ENCODE results near the gene HOXA10. TPM values are rescaled to one million over a fixed set of nuclear protein-coding genes. Genes with fewer than 3 reads are reported as not detected.

The HOXA10 gene
- polyA plus RNA-seq, 2 donors, result 0.09 to 0.16 TPM

DNA sequence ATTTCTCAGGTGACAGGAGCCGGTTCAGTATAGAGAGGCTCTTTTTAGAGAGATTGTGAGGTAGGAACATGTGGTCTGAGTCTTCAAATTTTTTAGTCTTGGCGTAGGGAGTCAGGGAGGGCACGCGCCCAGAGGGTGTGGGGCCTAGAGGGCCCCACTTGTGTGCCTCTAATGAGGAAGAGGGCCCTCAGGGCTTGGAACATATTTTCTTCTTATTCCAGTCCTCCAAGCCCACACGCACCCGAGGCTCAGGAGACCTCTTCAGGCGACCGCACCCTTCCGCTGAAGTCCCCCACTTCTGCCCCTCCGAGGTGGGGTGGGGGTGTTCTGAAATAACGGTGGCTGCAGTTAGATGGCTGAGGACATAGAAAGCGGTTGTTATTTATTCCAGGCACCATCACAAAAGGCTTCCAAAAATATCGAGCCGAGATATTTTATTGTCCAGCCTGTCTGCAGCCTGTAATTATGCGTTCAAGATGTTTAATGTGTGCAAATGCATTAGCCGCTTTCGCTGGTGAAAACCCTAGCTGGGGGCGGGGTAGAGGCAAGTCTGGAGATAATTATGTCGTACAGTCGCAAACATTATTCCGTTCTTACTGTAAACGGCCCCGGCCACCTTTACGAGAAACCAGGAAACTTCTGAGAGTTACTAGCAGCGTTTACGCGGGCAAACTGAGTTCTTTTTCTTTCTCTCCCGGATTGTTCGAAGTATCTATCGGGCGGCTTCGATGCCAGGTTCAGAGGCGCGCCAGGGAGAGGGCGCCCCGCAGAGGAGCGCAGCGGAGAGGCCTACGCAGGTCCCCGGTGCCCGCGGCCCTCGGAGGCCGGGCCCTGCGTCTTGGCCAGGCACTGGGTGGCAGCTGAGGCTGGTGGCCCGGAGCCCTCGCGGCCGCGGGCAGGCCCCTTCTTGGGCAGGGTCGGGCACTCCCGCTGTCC, 38.6 kb upstream of the HOXA10 start:
- H3K36me3 ChIP-seq (ENCODE audit: control insufficient read depth in 2 of 2, insufficient read depth in 2 of 2, low read length in 1 of 2), result no peaks in the 10 kb centered on the region
- 9 to 14% methylated on average over 49 to 52 of the region's 52 CpGs for WGBS, 2 donors
- peaks cover 14 to 31% of the 10 kb centered on the region in 2 donors for H3K27me3 ChIP-seq (ENCODE audit: control insufficient read depth in 1 of 2, insufficient read depth in 2 of 2, low read length in 2 of 2)
- H3K4me3 ChIP-seq (ENCODE audit: low read depth in 1 of 2, low read length in 2 of 2), result no peak overlapping the region
- no peaks in the 10 kb centered on the region for H3K9me3 ChIP-seq (ENCODE audit: control insufficient read depth in 2 of 2, insufficient read depth in 1 of 2, low read depth in 1 of 2, low read length in 1 of 2)
- H3K4me1 ChIP-seq (ENCODE audit: control insufficient read depth in 2 of 2, insufficient read depth in 2 of 2, low read length in 1 of 2), result peaks cover 2 to 4% of the 10 kb centered on the region in 2 donors
- H3K27ac ChIP-seq (ENCODE audit: low read depth in 2 of 2, low read length in 1 of 2), result no peak overlapping the region

DNA sequence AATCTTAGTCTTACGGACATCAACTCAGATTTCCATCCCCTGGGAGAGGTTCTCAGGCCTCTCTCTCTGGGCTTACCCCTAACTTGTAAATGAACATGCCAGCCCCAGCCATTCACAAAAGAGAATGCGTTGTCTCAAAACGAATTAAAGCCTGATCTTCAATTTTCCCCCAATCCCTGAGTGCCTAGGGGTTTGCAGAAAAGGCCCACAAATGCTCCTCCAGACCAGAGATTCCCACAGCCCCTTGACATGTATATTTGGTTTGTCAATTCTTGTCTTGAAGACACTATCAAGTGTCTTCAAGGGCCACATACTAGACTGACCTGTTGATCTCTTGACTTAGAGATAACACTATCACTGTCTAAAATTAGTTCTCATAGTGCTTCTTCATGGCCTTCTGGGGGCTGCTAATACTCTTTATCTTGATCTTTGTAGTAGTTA, 37.7 kb upstream of the HOXA10 start:
- 37 to 43% methylated on average over 3 of the region's 3 CpGs for WGBS, 2 donors
- peaks cover 2 to 4% of the 10 kb centered on the region in 2 donors for H3K4me1 ChIP-seq (ENCODE audit: control insufficient read depth in 2 of 2, insufficient read depth in 2 of 2, low read length in 1 of 2)
- no peak overlapping the region for H3K27ac ChIP-seq (ENCODE audit: low read depth in 2 of 2, low read length in 1 of 2)
- no peaks in the 10 kb centered on the region for H3K36me3 ChIP-seq (ENCODE audit: control insufficient read depth in 2 of 2, insufficient read depth in 2 of 2, low read length in 1 of 2)
- H3K27me3 ChIP-seq (ENCODE audit: control insufficient read depth in 1 of 2, insufficient read depth in 2 of 2, low read length in 2 of 2), result peaks cover 14 to 31% of the 10 kb centered on the region in 2 donors
- H3K9me3 ChIP-seq (ENCODE audit: control insufficient read depth in 2 of 2, insufficient read depth in 1 of 2, low read depth in 1 of 2, low read length in 1 of 2), result no peaks in the 10 kb centered on the region
- no peak overlapping the region for H3K4me3 ChIP-seq (ENCODE audit: low read depth in 1 of 2, low read length in 2 of 2)

DNA sequence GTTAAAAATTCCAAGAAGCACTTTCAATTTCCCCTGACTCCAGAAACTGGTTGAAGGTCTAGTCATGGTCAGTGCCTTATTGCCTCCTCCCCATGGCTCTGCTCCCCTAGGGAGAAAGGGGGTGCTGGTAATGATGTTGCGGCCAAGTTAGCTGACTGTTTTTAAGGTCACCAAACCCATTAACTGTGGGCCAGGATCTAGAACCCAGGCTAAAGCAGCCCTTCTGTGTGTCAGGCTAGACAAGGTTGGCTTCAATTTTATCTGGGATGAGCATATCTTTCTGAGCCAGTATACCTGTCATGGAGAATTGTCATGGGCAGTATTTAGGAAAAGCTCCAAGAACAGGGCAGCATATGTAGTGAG, 36.9 kb upstream of the HOXA10 start:
- 83 to 85% methylated on average over 1 of the region's 1 CpG for WGBS, 2 donors
- H3K4me1 ChIP-seq (ENCODE audit: control insufficient read depth in 2 of 2, insufficient read depth in 2 of 2, low read length in 1 of 2), result peaks cover 2 to 4% of the 10 kb centered on the region in 2 donors
- H3K27ac ChIP-seq (ENCODE audit: low read depth in 2 of 2, low read length in 1 of 2), result no peak overlapping the region

DNA sequence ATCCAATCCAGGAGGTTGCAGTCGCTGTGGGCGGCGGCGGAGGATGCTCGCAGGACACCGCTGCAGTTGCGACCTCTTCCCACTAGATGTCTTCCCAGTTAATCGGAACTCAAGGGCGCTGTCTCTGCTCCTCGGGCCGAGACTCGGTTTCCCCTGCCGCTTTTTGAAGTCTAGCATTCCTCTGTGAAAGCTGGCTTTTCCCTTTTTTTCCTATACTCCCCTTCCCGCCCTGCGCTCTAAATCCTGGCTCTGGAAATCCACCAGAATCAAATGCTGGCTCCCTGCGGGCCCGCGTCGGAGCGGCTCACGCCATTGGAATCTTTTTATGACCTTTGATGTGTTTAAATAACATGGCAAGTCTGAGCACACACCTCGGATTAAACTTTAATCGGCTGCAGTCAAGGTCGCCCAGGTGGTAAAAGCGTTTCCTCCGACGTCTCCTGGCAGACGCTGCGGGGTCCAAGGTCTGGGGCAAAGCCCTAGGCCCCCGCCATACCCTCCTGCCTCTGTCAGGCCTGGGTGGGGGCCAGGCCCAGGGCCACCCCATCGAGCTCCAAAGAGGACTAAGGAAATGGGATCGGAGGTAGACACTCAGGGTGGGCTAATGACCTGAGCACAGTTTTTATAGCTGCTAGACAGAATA, 36.4 kb upstream of the HOXA10 start:
- H3K9me3 ChIP-seq (ENCODE audit: control insufficient read depth in 2 of 2, insufficient read depth in 1 of 2, low read depth in 1 of 2, low read length in 1 of 2), result no peaks in the 10 kb centered on the region
- H3K4me1 ChIP-seq (ENCODE audit: control insufficient read depth in 2 of 2, insufficient read depth in 2 of 2, low read length in 1 of 2), result peaks cover 2 to 4% of the 10 kb centered on the region in 2 donors
- H3K36me3 ChIP-seq (ENCODE audit: control insufficient read depth in 2 of 2, insufficient read depth in 2 of 2, low read length in 1 of 2), result no peaks in the 10 kb centered on the region
- H3K27ac ChIP-seq (ENCODE audit: low read depth in 2 of 2, low read length in 1 of 2), result no peak overlapping the region
- H3K4me3 ChIP-seq (ENCODE audit: low read depth in 1 of 2, low read length in 2 of 2), result peak overlapping the region in 1 of 2 donors; percentile 38
- WGBS, 2 donors, result 6 to 11% methylated on average over 31 to 32 of the region's 32 CpGs
- H3K27me3 ChIP-seq (ENCODE audit: control insufficient read depth in 1 of 2, insufficient read depth in 2 of 2, low read length in 2 of 2), result peaks cover 14 to 33% of the 10 kb centered on the region in 2 donors

More for the DNA sequence above, 36.9 kb upstream of the HOXA10 start:
- Histone ChIP-seq H3K36me3 (ENCODE audit: control insufficient read depth in 2 of 2, insufficient read depth in 2 of 2, low read length in 1 of 2) (no peaks in the 10 kb centered on the region), H3K27me3 (ENCODE audit: control insufficient read depth in 1 of 2, insufficient read depth in 2 of 2, low read length in 2 of 2) (peaks cover 14 to 31% of the 10 kb centered on the region in 2 donors), H3K4me3 (ENCODE audit: low read depth in 1 of 2, low read length in 2 of 2) (no peak overlapping the region), H3K9me3 (ENCODE audit: control insufficient read depth in 2 of 2, insufficient read depth in 1 of 2, low read depth in 1 of 2, low read length in 1 of 2) (no peaks in the 10 kb centered on the region)

DNA sequence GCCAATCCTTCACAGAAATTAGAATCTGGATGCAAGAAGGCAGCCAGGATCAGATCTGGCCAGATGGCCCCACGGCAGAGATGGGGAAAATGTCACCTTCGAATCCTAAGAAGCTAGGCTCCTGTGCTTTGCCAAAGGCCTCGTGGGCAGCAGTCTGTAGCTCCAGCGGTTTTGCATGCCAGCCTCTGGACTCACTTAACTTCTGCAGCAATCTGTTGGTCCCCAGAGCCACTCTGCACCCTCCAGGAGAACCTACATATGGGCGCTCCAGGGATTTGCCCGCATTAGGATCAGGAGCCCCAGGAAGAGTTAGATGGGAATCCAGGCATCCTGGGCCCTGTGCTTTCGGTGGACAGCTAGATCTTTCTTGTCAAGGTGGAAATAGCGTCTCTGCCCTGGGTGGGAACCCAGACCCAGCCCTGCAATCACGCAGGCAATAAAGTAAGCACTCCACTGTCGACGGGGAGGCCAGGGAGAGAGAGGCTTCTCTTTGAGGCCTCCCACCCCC, 35.9 kb upstream of the HOXA10 start:
- Histone ChIP-seq H3K4me3 (ENCODE audit: low read depth in 1 of 2, low read length in 2 of 2) (peak overlapping the region in 1 of 2 donors; percentile 38), H3K27me3 (ENCODE audit: control insufficient read depth in 1 of 2, insufficient read depth in 2 of 2, low read length in 2 of 2) (peaks cover 14 to 36% of the 10 kb centered on the region in 2 donors), H3K27ac (ENCODE audit: low read depth in 2 of 2, low read length in 1 of 2) (no peak overlapping the region), H3K36me3 (ENCODE audit: control insufficient read depth in 2 of 2, insufficient read depth in 2 of 2, low read length in 1 of 2) (no peaks in the 10 kb centered on the region), H3K9me3 (ENCODE audit: control insufficient read depth in 2 of 2, insufficient read depth in 1 of 2, low read depth in 1 of 2, low read length in 1 of 2) (no peaks in the 10 kb centered on the region), H3K4me1 (ENCODE audit: control insufficient read depth in 2 of 2, insufficient read depth in 2 of 2, low read length in 1 of 2) (peaks cover 2 to 4% of the 10 kb centered on the region in 2 donors)
- 45 to 50% methylated on average over 11 of the region's 11 CpGs for WGBS, 2 donors

DNA sequence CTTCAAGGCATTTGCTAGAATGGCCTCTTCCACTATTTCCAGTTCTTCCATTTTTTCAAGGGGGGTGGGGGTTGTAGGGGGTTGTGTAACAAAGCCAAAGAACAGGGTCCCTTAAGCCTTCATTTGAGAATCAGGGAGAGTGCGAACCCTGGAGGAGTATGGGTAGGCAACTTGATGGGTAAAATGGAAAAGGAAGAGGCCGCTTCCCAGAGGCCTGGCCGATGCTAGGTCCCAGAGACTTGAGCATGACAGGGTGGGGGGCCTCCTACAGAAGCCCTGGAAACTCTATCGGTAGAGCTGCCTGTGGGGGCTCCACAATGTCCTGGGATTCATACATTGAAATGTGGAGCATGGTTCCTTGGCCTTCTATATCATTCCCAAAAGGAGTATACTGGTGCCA, 34.9 kb upstream of the HOXA10 start:
- H3K27me3 ChIP-seq (ENCODE audit: control insufficient read depth in 1 of 2, insufficient read depth in 2 of 2, low read length in 2 of 2), result peaks cover 11 to 44% of the 10 kb centered on the region in 2 donors
- H3K4me1 ChIP-seq (ENCODE audit: control insufficient read depth in 2 of 2, insufficient read depth in 2 of 2, low read length in 1 of 2), result peaks cover 2 to 4% of the 10 kb centered on the region in 2 donors
- no peaks in the 10 kb centered on the region for H3K9me3 ChIP-seq (ENCODE audit: control insufficient read depth in 2 of 2, insufficient read depth in 1 of 2, low read depth in 1 of 2, low read length in 1 of 2)
- 85 to 88% methylated on average over 4 of the region's 4 CpGs for WGBS, 2 donors
- H3K36me3 ChIP-seq (ENCODE audit: control insufficient read depth in 2 of 2, insufficient read depth in 2 of 2, low read length in 1 of 2), result no peaks in the 10 kb centered on the region
- H3K4me3 ChIP-seq (ENCODE audit: low read depth in 1 of 2, low read length in 2 of 2), result no peak overlapping the region
- H3K27ac ChIP-seq (ENCODE audit: low read depth in 2 of 2, low read length in 1 of 2), result no peak overlapping the region

DNA sequence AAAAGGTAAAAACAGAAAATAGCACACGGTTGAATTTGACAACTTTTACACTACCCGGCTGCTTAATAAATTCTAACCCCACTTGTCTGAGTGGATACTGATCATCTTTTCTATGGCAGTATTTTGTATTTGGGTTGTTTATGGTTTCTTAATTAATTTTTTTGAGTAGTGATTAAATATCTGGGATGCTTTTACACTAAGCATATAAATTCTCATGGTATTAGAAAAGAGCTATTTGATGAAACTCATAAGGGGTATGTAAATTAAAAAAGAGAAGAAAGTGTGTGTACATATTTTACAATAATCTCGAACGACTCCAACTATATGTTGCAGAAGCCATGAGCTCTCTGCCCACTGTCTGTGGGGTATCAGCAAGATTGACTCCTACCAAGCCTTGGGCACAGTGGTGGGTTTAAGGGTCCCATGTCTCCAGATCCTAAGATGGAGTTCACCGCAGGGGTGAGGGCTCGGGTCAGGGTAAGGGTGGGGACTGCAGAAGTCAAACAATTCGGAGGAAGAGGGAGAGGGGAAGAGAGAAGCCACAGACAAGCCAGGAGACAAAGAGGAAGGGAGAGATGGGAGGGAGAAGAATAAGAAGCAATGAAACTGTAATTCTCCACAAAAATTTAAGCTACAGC, 33.3 kb upstream of the HOXA10 start:
- no peaks in the 10 kb centered on the region for H3K9me3 ChIP-seq (ENCODE audit: control insufficient read depth in 2 of 2, insufficient read depth in 1 of 2, low read depth in 1 of 2, low read length in 1 of 2)
- no peak overlapping the region for H3K4me3 ChIP-seq (ENCODE audit: low read depth in 1 of 2, low read length in 2 of 2)
- peaks cover 11 to 44% of the 10 kb centered on the region in 2 donors for H3K27me3 ChIP-seq (ENCODE audit: control insufficient read depth in 1 of 2, insufficient read depth in 2 of 2, low read length in 2 of 2)
- no peak overlapping the region for H3K27ac ChIP-seq (ENCODE audit: low read depth in 2 of 2, low read length in 1 of 2)
- no peaks in the 10 kb centered on the region for H3K36me3 ChIP-seq (ENCODE audit: control insufficient read depth in 2 of 2, insufficient read depth in 2 of 2, low read length in 1 of 2)
- H3K4me1 ChIP-seq (ENCODE audit: control insufficient read depth in 2 of 2, insufficient read depth in 2 of 2, low read length in 1 of 2), result peaks cover 0 to 2% of the 10 kb centered on the region in 2 donors
- 50 to 51% methylated on average over 7 of the region's 7 CpGs for WGBS, 2 donors

DNA sequence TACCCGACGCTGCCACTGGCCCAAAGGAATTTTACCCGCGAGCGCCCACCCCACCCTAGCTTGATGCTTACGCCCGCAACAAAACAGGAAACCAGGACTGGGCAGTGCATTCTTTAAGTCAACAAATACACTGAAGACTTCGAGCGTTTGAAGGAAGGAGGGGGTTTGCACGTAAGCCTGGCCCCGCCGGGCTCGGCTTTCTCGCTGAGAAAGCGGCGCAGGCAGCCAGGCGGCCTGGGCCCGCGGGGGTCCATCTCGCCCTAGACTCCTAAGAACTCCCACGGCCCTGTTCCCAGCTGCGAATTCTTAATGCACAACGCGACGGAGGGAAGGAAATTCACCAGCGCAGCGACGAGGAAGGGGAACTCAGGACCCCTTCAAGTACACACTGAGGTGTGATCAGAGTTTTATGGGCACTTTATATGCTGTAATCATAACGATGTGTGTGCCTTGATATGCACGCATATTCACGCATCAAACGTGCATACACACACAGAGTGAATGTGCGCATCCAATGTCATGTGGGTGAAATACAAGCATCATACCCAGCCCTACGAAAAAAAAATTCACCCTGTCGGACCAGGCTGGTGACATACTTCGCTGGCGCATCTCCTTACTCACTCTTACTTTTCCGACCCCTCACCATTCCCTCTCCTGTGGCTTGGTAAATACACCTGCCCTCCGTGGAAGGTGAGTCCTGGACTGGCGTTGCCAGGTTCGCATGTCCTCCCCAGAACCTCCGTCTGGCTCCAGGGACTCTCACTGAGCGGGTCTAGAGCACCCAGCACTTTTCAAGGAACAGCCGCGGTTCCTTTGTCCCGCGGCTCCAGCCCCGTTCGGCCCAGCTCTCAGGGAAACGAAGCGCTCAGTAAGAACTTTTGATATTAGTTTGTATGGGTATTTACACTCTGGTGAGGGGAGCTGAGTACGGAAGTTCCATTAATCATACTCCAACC, 31.5 kb upstream of the HOXA10 start:
- H3K27ac ChIP-seq (ENCODE audit: low read depth in 2 of 2, low read length in 1 of 2), result no peak overlapping the region
- H3K4me3 ChIP-seq (ENCODE audit: low read depth in 1 of 2, low read length in 2 of 2), result no peak overlapping the region
- no peaks in the 10 kb centered on the region for H3K36me3 ChIP-seq (ENCODE audit: control insufficient read depth in 2 of 2, insufficient read depth in 2 of 2, low read length in 1 of 2)
- peaks cover 11 to 49% of the 10 kb centered on the region in 2 donors for H3K27me3 ChIP-seq (ENCODE audit: control insufficient read depth in 1 of 2, insufficient read depth in 2 of 2, low read length in 2 of 2)
- peaks cover 3 to 4% of the 10 kb centered on the region in 2 donors for H3K4me1 ChIP-seq (ENCODE audit: control insufficient read depth in 2 of 2, insufficient read depth in 2 of 2, low read length in 1 of 2)
- WGBS, 2 donors, result 11 to 15% methylated on average over 52 of the region's 52 CpGs
- no peaks in the 10 kb centered on the region for H3K9me3 ChIP-seq (ENCODE audit: control insufficient read depth in 2 of 2, insufficient read depth in 1 of 2, low read depth in 1 of 2, low read length in 1 of 2)
